ENCODE measurements around the gene PLEKHG2. TPM values are rescaled to one million over a fixed set of nuclear protein-coding genes. Genes with fewer than 3 reads are reported as not detected.

PLEKHG2 gene
- total and polyA plus RNA-seq, 9 of the 15 experiments (the other 6 are each of a cell fraction or from before 2014, with no cell fraction given) = 0.98 to 45.7 (median 9.8) TPM

GRCh38 chr19:39435499-39436349, 23.3 kb downstream of the PLEKHG2 start, which contains the start of gene RPS16 (continued):
- TF ChIP-seq UBTF (IDR thresholded peaks at IDR 0.05; ENCODE audit: borderline replicate concordance in 1 of 2, low read depth in 2 of 2, low read length in 2 of 2) (no peak), PYGO2 (tag; IDR thresholded peaks at IDR 0.05) (no peak), ZBTB43 (CRISPR knock-in tag; IDR thresholded peaks at IDR 0.05) (no peak), U2AF1 (optimal IDR thresholded peaks at IDR 0.05; ENCODE audit: low read depth, low read length) (peak; percentile 97), ZNF23 (CRISPR knock-in tag; IDR thresholded peaks at IDR 0.05) (no peak), PPARD (CRISPR knock-in tag; IDR thresholded peaks at IDR 0.05) (no peak), WHSC1 (IDR thresholded peaks at IDR 0.05; ENCODE audit: low read length) (no peak), ZC3H4 (CRISPR knock-in tag; IDR thresholded peaks at IDR 0.05; ENCODE audit: borderline replicate concordance) (no peak), E2F4 (CRISPR knock-in tag; IDR thresholded peaks at IDR 0.05; ENCODE audit: low read depth) (peak; percentile 74; the same call in 1 of the 2 replicates), THAP7 (CRISPR knock-in tag; IDR thresholded peaks at IDR 0.05) (no peak), L3MBTL2 (IDR thresholded peaks at IDR 0.05) (peak; percentile 72), EP300 (IDR thresholded peaks at IDR 0.05; ENCODE audit: low read length) (no peak), HDGF (IDR thresholded peaks at IDR 0.05) (no peak), ZKSCAN1 (IDR thresholded peaks at IDR 0.05; ENCODE audit: low read depth, low read length) (no peak), ZBTB12 (CRISPR knock-in tag; IDR thresholded peaks at IDR 0.05) (no peak), HOXB6 (CRISPR knock-in tag; IDR thresholded peaks at IDR 0.05; ENCODE audit: borderline replicate concordance) (no peak), PTRF (tag; IDR thresholded peaks at IDR 0.05) (no peak), DIDO1 (tag; IDR thresholded peaks at IDR 0.05; ENCODE audit: low read depth) (no peak), HDAC6 (IDR thresholded peaks at IDR 0.05; ENCODE audit: low read depth, low read length) (no peak), POLR2AphosphoS5 (IDR thresholded peaks at IDR 0.05; ENCODE audit: control insufficient read depth, insufficient read depth, low read depth, low read length) (peak; percentile 99), HNRNPLL (IDR thresholded peaks at IDR 0.05; ENCODE audit: low read depth, low read length, poor library complexity, severe bottlenecking) (peak; percentile 76), LARP7 (IDR thresholded peaks at IDR 0.05) (no peak)
